Loucy (cell line): Measurements from ENCODE around the gene PIGK.

Experiments used
- EZH2phosphoT487 ChIP-seq: fragments of 200-600 bp; IDR thresholded peaks from 2 replicates; pipeline ENCODE4 v1.6.1; 2018; ENCODE audit warnings: antibody characterized with exemption, mild to moderate bottlenecking, moderate library complexity, borderline replicate concordance
- TF ChIP-seq, protein P1 (sequence below): fragments of 200-600 bp; sonication (generic); conservative IDR thresholded peaks from 2 replicates; pipeline ENCODE4 v1.5.1; 2014; ENCODE audit warnings: mild to moderate bottlenecking, antibody characterized with exemption, low read length

DNA sequence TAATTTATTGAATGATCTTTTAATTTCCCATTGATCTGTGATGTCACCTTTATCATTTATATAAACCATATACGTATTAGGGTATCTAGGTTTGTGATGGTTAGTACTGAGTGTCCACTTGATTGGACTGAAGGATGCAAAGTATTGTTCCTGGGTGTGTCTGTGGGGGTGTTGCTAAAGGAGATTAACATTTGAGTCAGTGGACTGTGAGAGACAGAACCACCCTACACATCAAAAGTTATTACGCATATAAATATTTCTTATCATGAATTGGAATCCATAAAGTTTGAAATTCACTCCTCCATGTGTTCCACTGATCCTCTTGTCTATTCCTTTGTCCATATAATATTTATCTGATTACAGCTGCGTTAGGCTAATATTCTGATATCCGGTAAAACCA lies 100.5 kb downstream of the PIGK start:
- TF ChIP-seq, protein P1, sequence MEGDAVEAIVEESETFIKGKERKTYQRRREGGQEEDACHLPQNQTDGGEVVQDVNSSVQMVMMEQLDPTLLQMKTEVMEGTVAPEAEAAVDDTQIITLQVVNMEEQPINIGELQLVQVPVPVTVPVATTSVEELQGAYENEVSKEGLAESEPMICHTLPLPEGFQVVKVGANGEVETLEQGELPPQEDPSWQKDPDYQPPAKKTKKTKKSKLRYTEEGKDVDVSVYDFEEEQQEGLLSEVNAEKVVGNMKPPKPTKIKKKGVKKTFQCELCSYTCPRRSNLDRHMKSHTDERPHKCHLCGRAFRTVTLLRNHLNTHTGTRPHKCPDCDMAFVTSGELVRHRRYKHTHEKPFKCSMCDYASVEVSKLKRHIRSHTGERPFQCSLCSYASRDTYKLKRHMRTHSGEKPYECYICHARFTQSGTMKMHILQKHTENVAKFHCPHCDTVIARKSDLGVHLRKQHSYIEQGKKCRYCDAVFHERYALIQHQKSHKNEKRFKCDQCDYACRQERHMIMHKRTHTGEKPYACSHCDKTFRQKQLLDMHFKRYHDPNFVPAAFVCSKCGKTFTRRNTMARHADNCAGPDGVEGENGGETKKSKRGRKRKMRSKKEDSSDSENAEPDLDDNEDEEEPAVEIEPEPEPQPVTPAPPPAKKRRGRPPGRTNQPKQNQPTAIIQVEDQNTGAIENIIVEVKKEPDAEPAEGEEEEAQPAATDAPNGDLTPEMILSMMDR = no peak
- no peak for TF ChIP-seq EZH2phosphoT487
